IMR-90 (cell line): ENCODE measurements around the gene RFX3. TPM values are rescaled to one million over a fixed set of nuclear protein-coding genes. Genes with fewer than 3 reads are reported as not detected.

ENCODE experiments used
- ATAC-seq: fragments of 200-7000 bp; cut with Tn5 transposase; 2 replicates; pipeline ENCODE4 v1.9.1; 2020; ENCODE audit warnings: low read depth, mild to moderate bottlenecking, moderate library complexity
- BruUV-seq: library from RNA; stranded (reverse); fragments of 400-500 nt; replicated peaks from 2 replicates; lab custom pipeline; 2021; lab: Mats Ljungman, UMichigan
- CTCF ChIA-PET: fragments of 300-600 bp; formaldehyde crosslinking; extraction: SDS; loops from one replicate; lab custom pipeline; 2021; ENCODE audit warnings: antibody characterized with exemption; lab: Yijun Ruan, JAX
- POLR2A ChIA-PET: fragments of 300-600 bp; sonication (Branson Sonifier 250); formaldehyde crosslinking; loops from one replicate; lab custom pipeline; 2022; ENCODE audit warnings: antibody characterized with exemption; ENCODE audit not compliant: unreplicated experiment; lab: Charles Lee
- DNase-seq: peaks from one replicate; pipeline ENCODE4 v3.0.0; 2013
- H2AFZ ChIP-seq: replicated peaks from 2 replicates; pipeline ENCODE3; 2013; ENCODE audit warnings: low read length, mild to moderate bottlenecking; ENCODE audit not compliant: poor library complexity
- H2AK5ac ChIP-seq: 2 replicates; pipeline ENCODE4 v1.6.1; 2013; ENCODE audit warnings: low read depth, low read length, inconsistent platforms
- H2AK9ac ChIP-seq: replicated peaks from 2 replicates; pipeline ENCODE3; 2013; ENCODE audit warnings: mild to moderate bottlenecking, low read depth, low read length, moderate library complexity; ENCODE audit not compliant: poor library complexity
- H2BK120ac ChIP-seq: 2 replicates; pipeline ENCODE4 v1.6.1; 2013; ENCODE audit warnings: low read depth, low read length, inconsistent platforms
- H2BK15ac ChIP-seq: 3 replicates; pipeline ENCODE4 v1.6.1; 2013; ENCODE audit warnings: low read depth, low read length, inconsistent platforms
- H2BK20ac ChIP-seq: 2 replicates; pipeline ENCODE4 v1.6.1; 2013; ENCODE audit warnings: low read depth, mild to moderate bottlenecking, inconsistent platforms, low read length, moderate library complexity
- H2BK5ac ChIP-seq: 2 replicates; pipeline ENCODE4 v1.6.1; 2013; ENCODE audit warnings: mild to moderate bottlenecking, low read depth, low read length, inconsistent platforms; ENCODE audit not compliant: poor library complexity, severe bottlenecking
- H3K14ac ChIP-seq: replicated peaks from 2 replicates; pipeline ENCODE4 v1.6.1; 2013; ENCODE audit warnings: low read depth, low read length, inconsistent platforms
- H3K18ac ChIP-seq: 2 replicates; pipeline ENCODE4 v1.6.1; 2013; ENCODE audit warnings: low read depth, low read length, control low read depth
- H3K23ac ChIP-seq: 2 replicates; pipeline ENCODE4 v1.6.1; 2013; ENCODE audit warnings: low read depth, low read length, inconsistent platforms
- H3K27ac ChIP-seq: 2 replicates; pipeline ENCODE4 v1.5.1; 2013; ENCODE audit warnings: mild to moderate bottlenecking, control low read depth, low read length; ENCODE audit not compliant: insufficient read depth
- H3K27me3 ChIP-seq: 2 replicates; pipeline ENCODE4 v1.6.1; 2013; ENCODE audit warnings: low read length; ENCODE audit not compliant: control insufficient read depth, insufficient read depth
- H3K36me3 ChIP-seq: 2 replicates; pipeline ENCODE4 v1.6.1; 2013; ENCODE audit warnings: low read length, mixed read lengths; ENCODE audit not compliant: control insufficient read depth, insufficient read depth
- H3K4ac ChIP-seq: 2 replicates; pipeline ENCODE4 v1.6.1; 2013; ENCODE audit warnings: low read depth, low read length, inconsistent platforms
- H3K4me1 ChIP-seq: 2 replicates; pipeline ENCODE4 v1.6.1; 2013; ENCODE audit warnings: low read length, mixed read lengths; ENCODE audit not compliant: control insufficient read depth, insufficient read depth
- H3K4me2 ChIP-seq: 2 replicates; pipeline ENCODE4 v1.6.1; 2013; ENCODE audit warnings: low read depth, mild to moderate bottlenecking, control low read depth, low read length, moderate library complexity
- H3K4me3 ChIP-seq: 2 replicates; pipeline ENCODE4 v1.5.1; 2013; ENCODE audit warnings: low read depth, mild to moderate bottlenecking, control low read depth, low read length, moderate library complexity; ENCODE audit not compliant: insufficient read depth
- H3K56ac ChIP-seq: 2 replicates; pipeline ENCODE4 v1.6.1; 2013; ENCODE audit warnings: low read length, inconsistent platforms; ENCODE audit not compliant: insufficient read depth; ENCODE audit errors: extremely low read depth
- H3K79me1 ChIP-seq, 2 experiments: 2 replicates each; pipeline ENCODE4 v1.6.1; 2013; ENCODE audit warnings: low read length in 2 of 2, inconsistent platforms in 1 of 2, low read depth in 1 of 2
- H3K9ac ChIP-seq: 2 replicates; pipeline ENCODE4 v1.6.1; 2013; ENCODE audit warnings: low read depth, low read length, control low read depth
- H3K9me1 ChIP-seq: 2 replicates; pipeline ENCODE4 v1.6.1; 2013; ENCODE audit warnings: low read length, inconsistent platforms; ENCODE audit not compliant: insufficient read depth
- H3K9me3 ChIP-seq: 2 replicates; pipeline ENCODE4 v1.6.1; 2013; ENCODE audit warnings: low read length; ENCODE audit not compliant: control insufficient read depth, insufficient read depth
- H4K20me1 ChIP-seq: 2 replicates; pipeline ENCODE4 v1.6.1; 2013; ENCODE audit warnings: low read length, inconsistent platforms; ENCODE audit not compliant: insufficient read depth
- H4K5ac ChIP-seq: 2 replicates; pipeline ENCODE4 v1.6.1; 2013; ENCODE audit warnings: mild to moderate bottlenecking, low read depth, low read length, control low read depth
- H4K8ac ChIP-seq, 2 experiments: 2 replicates each; pipeline ENCODE4 v1.6.1; 2013; ENCODE audit warnings: low read depth in 2 of 2, low read length in 2 of 2, control low read depth in 1 of 2, inconsistent platforms in 1 of 2
- H4K91ac ChIP-seq: 2 replicates; pipeline ENCODE4 v1.6.1; 2013; ENCODE audit warnings: low read depth, low read length, inconsistent platforms; ENCODE audit not compliant: insufficient read depth
- BHLHE40 ChIP-seq: fragments of 150-350 bp; IDR thresholded peaks from 2 replicates; pipeline ENCODE4 v1.6.1; 2016; ENCODE audit warnings: mild to moderate bottlenecking, low read depth, low read length
- FOS ChIP-seq: fragments of 150-350 bp; IDR thresholded peaks from 2 replicates; pipeline ENCODE4 v1.6.1; 2016; ENCODE audit warnings: low read depth, low read length
- RCOR1 ChIP-seq: IDR thresholded peaks from 2 replicates; pipeline ENCODE4 v1.6.1; 2012; ENCODE audit warnings: mild to moderate bottlenecking, low read length, improper control_type of control experiment; ENCODE audit not compliant: insufficient replicate concordance
- RFX5 ChIP-seq: IDR thresholded peaks from 2 replicates; pipeline ENCODE4 v1.8.0; 2012; ENCODE audit warnings: low read depth, mild to moderate bottlenecking, low read length, moderate library complexity
- WGBS, 2 experiments: methylation state at CpG; one replicate each; pipeline versions ENCODE4 v1.1.5 to v1.1.7; 2013; ENCODE audit warnings: missing lambda C conversion rate in 2 of 2; ENCODE audit not compliant: insufficient read length in 1 of 2; ENCODE audit errors: extremely low coverage in 2 of 2; 5-methylcytosine and 5-hydroxymethylcytosine counted together
- dilution Hi-C: fragments of 300-500 bp; cut with HindIII; formaldehyde crosslinking; loops from one replicate; pipeline ENCODE4 v1.14.3; 2018; ENCODE audit warnings: low sequenced_read_pairs; ENCODE audit not compliant: unreplicated experiment
- in situ Hi-C: fragments of 300-500 bp; cut with MboI; formaldehyde crosslinking; loops from 3 replicates; pipeline ENCODE4 v1.14.3; 2019; ENCODE audit warnings: low sequenced_read_pairs, inconsistent platforms, mixed read lengths
- intact Hi-C: fragments of 100-400 bp; cut with micrococcal nuclease; formaldehyde crosslinking; loops from 2 replicates; pipeline ENCODE4 v1.10.0; 2022
- polyA plus RNA-seq, 3 experiments: library from polyadenylated mRNA; depleted of rRNA; stranded (reverse); fragments of >200 nt; gene quantifications; 2 replicates each; pipeline ENCODE4 v1.2.3, GENCODE V29; 2012; ENCODE audit warnings: low replicate concordance in 1 of 3
- total RNA-seq: library from RNA; depleted of rRNA; stranded (reverse); fragments of >200 nt; gene quantifications from 2 replicates; pipeline ENCODE4 v1.2.3, GENCODE V29; 2012

RFX3 gene
- total and polyA plus RNA-seq, 2 of the 4 experiments (the other 2 are of a cell fraction), result 1.7 to 2.7 TPM

GRCh38 chr9:3224931-3225330 is 300.9 kb downstream of the RFX3 start:
- H3K18ac ChIP-seq, result no peak overlapping the region
- H3K4me2 ChIP-seq, result no peak overlapping the region
- no peaks in the 10 kb centered on the region for H3K36me3 ChIP-seq
- H3K4me1 ChIP-seq, result no peaks in the 10 kb centered on the region
- in situ Hi-C loops, result loop anchor here (25.0 kb wide), 1 partner anchor 1137 kb away; no protein-coding TSS in a partner anchor
- H4K91ac ChIP-seq, result no peak overlapping the region
- ATAC-seq, result no peak
- no peak overlapping the region for H2AK9ac ChIP-seq
- no peak overlapping the region for H3K4me3 ChIP-seq
- no peak overlapping the region for H4K5ac ChIP-seq
- H4K8ac ChIP-seq, result no peak overlapping the region
- no peak overlapping the region for H2BK120ac ChIP-seq
- no peak overlapping the region for H2AK5ac ChIP-seq
- dilution Hi-C loops, result no loop called here
- H3K9me3 ChIP-seq, result no peaks in the 10 kb centered on the region
- ChIA-PET POLR2A (no interaction called here), CTCF (interaction anchor here (0.6 to 1.0 kb wide), 2 partner anchors 10 to 1142 kb away, joined by 3 read pairs; no protein-coding TSS in a partner anchor)
- no peaks in the 10 kb centered on the region for H4K20me1 ChIP-seq
- H3K9ac ChIP-seq, result no peak overlapping the region
- H2BK5ac ChIP-seq, result no peak overlapping the region
- intact Hi-C loops, result no loop called here
- H3K56ac ChIP-seq, result no peak overlapping the region
- TF ChIP-seq BHLHE40 (no peak), RFX5 (no peak), FOS (no peak), RCOR1 (no peak)
- H3K9me1 ChIP-seq, result no peaks in the 10 kb centered on the region
- H3K14ac ChIP-seq, result no peak overlapping the region
- no peak overlapping the region for H2BK15ac ChIP-seq
- no peaks in the 10 kb centered on the region for H3K79me1 ChIP-seq
- no peak overlapping the region for H3K27ac ChIP-seq
- WGBS, 2 experiments, result 100% methylated on average over 1 of the region's 7 CpGs; no CpG with 5 or more reads in 1 of the 2 experiments
- no peak overlapping the region for H3K4ac ChIP-seq
- no peak overlapping the region for H3K23ac ChIP-seq
- no peak overlapping the region for H2BK20ac ChIP-seq
- no TSS peak for BruUV-seq
- no peak for DNase-seq
- no peak overlapping the region for H2AFZ ChIP-seq
- no peaks in the 10 kb centered on the region for H3K27me3 ChIP-seq
